Measurements from ENCODE around the gene CDH6. TPM values are rescaled to one million over a fixed set of nuclear protein-coding genes. Genes with fewer than 3 reads are reported as not detected.

The CDH6 gene
- total and polyA plus RNA-seq, 2 of the 13 experiments (the other 11 are each of a cell fraction or from before 2014, with no cell fraction given): not detected

DNA sequence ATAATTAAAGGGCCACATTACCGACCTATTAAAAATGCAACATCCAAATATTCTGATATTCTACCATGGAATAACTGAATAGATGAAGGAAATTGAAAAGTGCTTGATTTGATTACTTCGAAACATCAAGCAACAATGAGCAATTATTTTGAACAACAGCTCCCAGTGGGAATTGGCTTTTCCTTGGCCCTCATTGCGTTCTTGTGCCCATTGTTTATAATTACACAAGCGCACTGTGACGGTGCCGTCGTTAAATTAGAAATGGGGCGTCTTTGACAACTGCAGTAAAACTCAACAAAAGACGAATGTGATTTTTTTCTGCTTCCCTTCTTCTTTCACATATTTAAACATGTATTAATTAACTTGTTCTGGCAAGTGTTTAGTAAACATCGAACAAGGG lies 61.6 kb downstream of the CDH6 start (continued):
- TF ChIP-seq ERF (CRISPR knock-in tag; IDR thresholded peaks at IDR 0.05) (no peak), ZNF101 (CRISPR knock-in tag; IDR thresholded peaks at IDR 0.05; ENCODE audit: borderline replicate concordance, low read depth) (no peak), MYC (CRISPR knock-in tag; IDR thresholded peaks at IDR 0.05; ENCODE audit: borderline replicate concordance) (no peak), SP1 (IDR thresholded peaks at IDR 0.05) (no peak), SP1 (CRISPR knock-in tag; IDR thresholded peaks at IDR 0.05) (no peak), NR2F1 (CRISPR knock-in tag; IDR thresholded peaks at IDR 0.05) (no peak), AGO1 (IDR thresholded peaks at IDR 0.05; ENCODE audit: low read depth, low read length, poor library complexity, severe bottlenecking) (no peak), ZNF501 (CRISPR knock-in tag; IDR thresholded peaks at IDR 0.05) (no peak)
- TF ChIP-seq, protein P1, sequence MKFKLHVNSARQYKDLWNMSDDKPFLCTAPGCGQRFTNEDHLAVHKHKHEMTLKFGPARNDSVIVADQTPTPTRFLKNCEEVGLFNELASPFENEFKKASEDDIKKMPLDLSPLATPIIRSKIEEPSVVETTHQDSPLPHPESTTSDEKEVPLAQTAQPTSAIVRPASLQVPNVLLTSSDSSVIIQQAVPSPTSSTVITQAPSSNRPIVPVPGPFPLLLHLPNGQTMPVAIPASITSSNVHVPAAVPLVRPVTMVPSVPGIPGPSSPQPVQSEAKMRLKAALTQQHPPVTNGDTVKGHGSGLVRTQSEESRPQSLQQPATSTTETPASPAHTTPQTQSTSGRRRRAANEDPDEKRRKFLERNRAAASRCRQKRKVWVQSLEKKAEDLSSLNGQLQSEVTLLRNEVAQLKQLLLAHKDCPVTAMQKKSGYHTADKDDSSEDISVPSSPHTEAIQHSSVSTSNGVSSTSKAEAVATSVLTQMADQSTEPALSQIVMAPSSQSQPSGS (CRISPR knock-in tag; IDR thresholded peaks at IDR 0.05): no peak
- TF ChIP-seq, protein P2, sequence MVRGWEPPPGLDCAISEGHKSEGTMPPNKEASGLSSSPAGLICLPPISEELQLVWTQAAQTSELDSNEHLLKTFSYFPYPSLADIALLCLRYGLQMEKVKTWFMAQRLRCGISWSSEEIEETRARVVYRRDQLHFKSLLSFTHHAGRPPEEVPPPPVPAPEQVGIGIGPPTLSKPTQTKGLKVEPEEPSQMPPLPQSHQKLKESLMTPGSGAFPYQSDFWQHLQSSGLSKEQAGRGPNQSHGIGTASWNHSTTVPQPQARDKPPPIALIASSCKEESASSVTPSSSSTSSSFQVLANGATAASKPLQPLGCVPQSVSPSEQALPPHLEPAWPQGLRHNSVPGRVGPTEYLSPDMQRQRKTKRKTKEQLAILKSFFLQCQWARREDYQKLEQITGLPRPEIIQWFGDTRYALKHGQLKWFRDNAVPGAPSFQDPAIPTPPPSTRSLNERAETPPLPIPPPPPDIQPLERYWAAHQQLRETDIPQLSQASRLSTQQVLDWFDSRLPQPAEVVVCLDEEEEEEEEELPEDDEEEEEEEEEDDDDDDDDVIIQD (CRISPR knock-in tag; IDR thresholded peaks at IDR 0.05; ENCODE audit: low read depth): no peak
- TF ChIP-seq, protein P3, sequence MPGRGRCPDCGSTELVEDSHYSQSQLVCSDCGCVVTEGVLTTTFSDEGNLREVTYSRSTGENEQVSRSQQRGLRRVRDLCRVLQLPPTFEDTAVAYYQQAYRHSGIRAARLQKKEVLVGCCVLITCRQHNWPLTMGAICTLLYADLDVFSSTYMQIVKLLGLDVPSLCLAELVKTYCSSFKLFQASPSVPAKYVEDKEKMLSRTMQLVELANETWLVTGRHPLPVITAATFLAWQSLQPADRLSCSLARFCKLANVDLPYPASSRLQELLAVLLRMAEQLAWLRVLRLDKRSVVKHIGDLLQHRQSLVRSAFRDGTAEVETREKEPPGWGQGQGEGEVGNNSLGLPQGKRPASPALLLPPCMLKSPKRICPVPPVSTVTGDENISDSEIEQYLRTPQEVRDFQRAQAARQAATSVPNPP (CRISPR knock-in tag; IDR thresholded peaks at IDR 0.05): no peak
- TF ChIP-seq, protein P4, sequence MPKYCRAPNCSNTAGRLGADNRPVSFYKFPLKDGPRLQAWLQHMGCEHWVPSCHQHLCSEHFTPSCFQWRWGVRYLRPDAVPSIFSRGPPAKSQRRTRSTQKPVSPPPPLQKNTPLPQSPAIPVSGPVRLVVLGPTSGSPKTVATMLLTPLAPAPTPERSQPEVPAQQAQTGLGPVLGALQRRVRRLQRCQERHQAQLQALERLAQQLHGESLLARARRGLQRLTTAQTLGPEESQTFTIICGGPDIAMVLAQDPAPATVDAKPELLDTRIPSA (CRISPR knock-in tag; IDR thresholded peaks at IDR 0.05; ENCODE audit: borderline replicate concordance): no peak
